Right lobe of liver (tissue), 6 donors: Measurements from ENCODE around the gene CDC42BPA. TPM values are rescaled to one million over a fixed set of nuclear protein-coding genes. Genes with fewer than 3 reads are reported as not detected.

ENCODE experiments used
- ATAC-seq, 4 donors: fragments of 200-7000 bp; cut with Tn5 transposase; one replicate each; pipeline ENCODE4 v1.9.1; 2020; ENCODE audit warnings: mild to moderate bottlenecking in 4 of 4, moderate library complexity in 4 of 4
- DNase-seq, 3 donors: peaks; one replicate each; pipeline ENCODE4 v3.0.0-alpha.2; 2020
- H3K27ac ChIP-seq, 3 donors: fragments of 200-600 bp; one replicate each; pipeline ENCODE4 v1.8.0; 2022
- H3K27me3 ChIP-seq, 2 donors: fragments of 200-600 bp; one replicate each; pipeline ENCODE4 v1.8.0; 2022
- H3K36me3 ChIP-seq, 4 donors: fragments of 200-600 bp; sonication (generic) in 1 of 4; one replicate each; pipeline versions ENCODE4 v1.5.1 to v1.8.0; 2017 to 2022; ENCODE audit warnings: control low read depth in 1 of 4
- H3K4me1 ChIP-seq, 4 donors: fragments of 200-600 bp; sonication (generic) in 1 of 4; one replicate each; pipeline versions ENCODE4 v1.5.1 to v1.8.0; 2017 to 2022; ENCODE audit warnings: control low read depth in 1 of 4
- H3K4me3 ChIP-seq, 3 donors: fragments of 200-600 bp; one replicate each; pipeline ENCODE4 v1.8.0; 2022
- H3K9me3 ChIP-seq, 4 donors: fragments of 200-600 bp; sonication (generic) in 1 of 4; one replicate each; pipeline versions ENCODE4 v1.5.1 to v1.8.0; 2017 to 2022; ENCODE audit warnings: control low read depth in 1 of 4
- CTCF ChIP-seq, 4 donors: fragments of 200-600 bp in 3 of 4; fragments of 450-650 bp in 1 of 4; IDR thresholded peaks; one replicate each; pipeline versions ENCODE4 v1.5.1 to v1.8.0; 2016 to 2022; ENCODE audit warnings: antibody characterized with exemption in 4 of 4, mild to moderate bottlenecking in 2 of 4
- POLR2A ChIP-seq: fragments of 450-650 bp; IDR thresholded peaks from one replicate; pipeline ENCODE4 v1.6.1; 2017; ENCODE audit warnings: antibody characterized with exemption, mild to moderate bottlenecking
- WGBS: methylation state at CpG from one replicate; pipeline ENCODE4 v1.1.6; 2018; ENCODE audit warnings: low coverage, low lambda C conversion rate; ENCODE audit not compliant: insufficient coverage; ENCODE audit errors: missing lambda C conversion rate; 5-methylcytosine and 5-hydroxymethylcytosine counted together
- intact Hi-C, 2 donors: fragments of 100-400 bp; cut with DNase I; formaldehyde crosslinking; loops; one replicate each; pipeline versions ENCODE4 v1.11.2 to v1.14.1; 2022
- total RNA-seq, 6 experiments: library from RNA; depleted of rRNA in 2 of 6; stranded (reverse); fragments of >200 nt in 2 of 6; fragmentation: NEBNext Ultra II Directional in 3 of 6; extraction: Animal tissue kit (Norgen Biotek cat#: 25700) in 3 of 6; gene quantifications; one replicate each; pipeline versions ENCODE4 v1.1.0 to v1.2.4, GENCODE V29; 2016 to 2023
- donor health status: DM: no; HTN: yes; CAD: no.
- donor health status: DM: no; HTN: no; CAD: no.
- donor health status: DM: no; HTN: no; CAD: no.
- donor health status: DM: no; HTN: yes; CAD: no.
- donor health status: DM: no; HTN: yes; CAD: no.

The CDC42BPA gene
- total RNA-seq, 6 experiments from 2014 or later = 11.4 to 35.0 (median 22.2) TPM

- no CpG with 5 or more reads among the region's 1 CpG for WGBS
- no peak for TF ChIP-seq POLR2A
- TF ChIP-seq CTCF (IDR thresholded peaks at IDR 0.05) = no peak
These were observed 54.4 kb downstream of the CDC42BPA start for GRCh38 chr1:227263869-227264268.

GRCh38 chr1:227261501-227261900 is 56.8 kb downstream of the CDC42BPA start:
- Histone ChIP-seq H3K4me1 (no peaks in the 10 kb centered on the region), H3K27ac (no peak overlapping the region), H3K27me3 (no peaks in the 10 kb centered on the region), H3K9me3 (no peaks in the 10 kb centered on the region), H3K4me3 (no peak overlapping the region), H3K36me3 (no peaks in the 10 kb centered on the region)
- TF ChIP-seq POLR2A = no peak
- no peak for TF ChIP-seq CTCF (IDR thresholded peaks at IDR 0.05)
- 100% methylated on average over 1 of the region's 2 CpGs for WGBS
- ATAC-seq (no peak), DNase-seq (no peak)
- intact Hi-C loops = no loop called here

More at GRCh38 chr1:227263869-227264268, 54.4 kb downstream of the CDC42BPA start:
- Histone ChIP-seq H3K27me3 (no peaks in the 10 kb centered on the region), H3K36me3 (no peaks in the 10 kb centered on the region), H3K4me1 (peaks cover 0 to 9% (median 0%) of the 10 kb centered on the region in 4 donors), H3K4me3 (no peak overlapping the region), H3K9me3 (no peaks in the 10 kb centered on the region), H3K27ac (no peak overlapping the region)
- DNase-seq (no peak), ATAC-seq (no peak)
- intact Hi-C loops = no loop called here

- Histone ChIP-seq H3K4me3 (no peak overlapping the region), H3K27ac (no peak overlapping the region), H3K4me1 (no peaks in the 10 kb centered on the region), H3K36me3 (no peaks in the 10 kb centered on the region), H3K27me3 (no peaks in the 10 kb centered on the region), H3K9me3 (no peaks in the 10 kb centered on the region)
- intact Hi-C loops = no loop called here
- DNase-seq (no peak), ATAC-seq (peak in 1 of 4 donors; percentile 11)
- 95% methylated on average over 2 of the region's 2 CpGs for WGBS
- no peak for TF ChIP-seq CTCF (IDR thresholded peaks at IDR 0.05)
These were observed 57.9 kb downstream of the CDC42BPA start for GRCh38 chr1:227260433-227260832.

- Histone ChIP-seq H3K27me3 (no peaks in the 10 kb centered on the region), H3K4me1 (no peaks in the 10 kb centered on the region), H3K36me3 (no peaks in the 10 kb centered on the region), H3K27ac (no peak overlapping the region), H3K9me3 (no peaks in the 10 kb centered on the region), H3K4me3 (no peak overlapping the region)
- whole genome bisulfite sequencing = 75% methylated on average over 5 of the region's 7 CpGs
- no peak for ATAC-seq
- TF ChIP-seq POLR2A (no peak), CTCF (IDR thresholded peaks at IDR 0.05) (no peak)
- no peak for DNase-seq
- intact Hi-C loops = no loop called here
These were observed 60.3 kb downstream of the CDC42BPA start for GRCh38 chr1:227257964-227258363.
